ENCODE data around the gene TENT4A. TPM values are rescaled to one million over a fixed set of nuclear protein-coding genes. Genes with fewer than 3 reads are reported as not detected.
"Not testable (repeated sequence)": the region's sequence is repeated elsewhere in the genome, so short reads cannot be mapped to it uniquely, and the experiment has no call there.

Gene TENT4A
- total RNA-seq (8.4 TPM), polyA plus RNA-seq (18.7 TPM)
- long read RNA-seq, donor 1 = 0 reads
- long read RNA-seq, donor 2 = 0 reads
- long read RNA-seq, donor 3, partial matches to known transcripts = 0 of 2 reads
- long read RNA-seq, donor 3, other reads (novel, unspliced or antisense) = 0 of 2 reads
- long read RNA-seq, donor 4, partial matches to known transcripts = 0 of 1 reads
- long read RNA-seq, donor 4, other reads (novel, unspliced or antisense) = 0 of 1 reads
- long read RNA-seq, donor 5, full-length matches to known transcripts = 3 of 3 reads
- long read RNA-seq, donor 5, partial matches to known transcripts = 0 of 3 reads
- long read RNA-seq, donor 5, other reads (novel, unspliced or antisense) = 0 of 3 reads
- long read RNA-seq, donor 6, partial matches to known transcripts = 0 of 1 reads
- long read RNA-seq, donor 6, other reads (novel, unspliced or antisense) = 0 of 1 reads
- long read RNA-seq, donor 7, partial matches to known transcripts = 0 of 1 reads
- long read RNA-seq, donor 7, other reads (novel, unspliced or antisense) = 0 of 1 reads
- long read RNA-seq, donor 8, full-length matches to known transcripts = 1 of 1 reads
- long read RNA-seq, donor 8, partial matches to known transcripts = 0 of 1 reads
- long read RNA-seq, donor 8, other reads (novel, unspliced or antisense) = 0 of 1 reads
- long read RNA-seq, donor 9, full-length matches to known transcripts = 3 of 3 reads
- long read RNA-seq, donor 9, partial matches to known transcripts = 0 of 3 reads
- long read RNA-seq, donor 9, other reads (novel, unspliced or antisense) = 0 of 3 reads
- long read RNA-seq, donor 10, full-length matches to known transcripts = 2 of 2 reads
- long read RNA-seq, donor 10, partial matches to known transcripts = 0 of 2 reads
- long read RNA-seq, donor 10, other reads (novel, unspliced or antisense) = 0 of 2 reads

DNA sequence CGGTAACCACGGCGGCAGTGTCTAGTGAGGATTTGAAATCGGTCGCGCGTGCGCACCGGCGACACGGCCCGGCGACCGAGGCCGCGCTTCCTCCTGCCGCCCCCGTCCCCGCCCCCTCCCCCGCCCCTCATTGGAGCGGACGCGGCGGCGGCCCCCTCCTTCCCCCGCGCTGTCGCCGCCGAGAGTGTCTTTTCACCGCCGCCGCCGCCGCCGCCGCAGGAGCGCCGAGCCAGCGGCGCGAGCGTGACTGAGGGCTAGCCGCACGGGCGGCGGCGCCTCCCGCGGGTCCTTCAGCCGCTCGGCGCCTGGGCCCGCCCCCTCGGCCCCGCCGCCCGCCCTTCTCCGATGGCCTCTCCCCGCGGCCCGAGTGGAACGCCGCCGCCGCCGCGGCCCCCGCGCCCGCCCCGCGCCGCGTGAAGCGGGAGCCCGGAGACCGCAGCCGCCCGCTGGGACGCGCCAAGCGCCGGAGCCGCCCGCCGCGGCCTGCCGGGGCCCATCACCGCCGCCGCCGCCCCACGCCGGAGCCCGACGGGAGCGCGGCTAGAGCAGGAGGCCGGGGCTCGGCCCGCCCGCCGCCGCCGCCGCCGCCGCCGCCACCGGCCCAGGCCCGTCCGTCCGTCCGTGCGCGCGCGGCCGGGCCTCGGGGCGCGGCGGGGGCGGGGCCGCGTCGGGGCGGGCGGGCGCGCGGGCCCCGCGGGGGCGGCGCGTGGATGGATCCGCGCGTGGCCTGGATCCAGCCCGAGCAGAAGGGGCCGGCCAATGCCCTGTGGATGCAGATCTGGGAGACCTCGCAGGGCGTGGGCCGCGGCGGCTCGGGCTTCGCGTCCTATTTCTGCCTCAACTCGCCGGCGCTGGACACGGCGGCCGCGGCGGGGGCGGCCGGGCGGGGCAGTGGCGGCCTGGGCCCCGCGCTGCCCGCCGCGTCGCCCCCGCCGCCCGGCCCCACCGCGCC is at the start of gene TENT4A:
TENT4A (plus strand) TSS at position 159 of the 952 bp plus-strand sequence; CDS start at position 711, 552 bp downstream.
- DNase-seq (ENCODE audit: low read depth in 6 of 9, low spot score in 9 of 9) = peak in 4 of 9 donors; percentile 88 to 97 (median 95)
- Histone ChIP-seq H3K27me3 (ENCODE audit: control insufficient read depth in 2 of 2, insufficient read depth in 1 of 2, low read length in 1 of 2) (peaks cover 0 to 16% of the 10 kb centered on the region in 2 donors), H3K27ac (ENCODE audit: low read depth in 1 of 2, low read length in 1 of 2) (peak within 1 kb of the TSS; percentile 73 to 90), H3K4me3 (ENCODE audit: low read length in 2 of 2) (peak within 1 kb of the TSS; percentile 60 to 83), H3K9me3 (ENCODE audit: control insufficient read depth in 2 of 2, insufficient read depth in 1 of 2, low read length in 1 of 2) (no peaks in the 10 kb centered on the region), H3K4me1 (ENCODE audit: control insufficient read depth in 2 of 2, insufficient read depth in 2 of 2, low read length in 2 of 2) (peaks cover 37 to 42% of the 10 kb centered on the region in 2 donors), H3K36me3 (ENCODE audit: control insufficient read depth in 2 of 2, insufficient read depth in 2 of 2, low read length in 1 of 2) (peaks cover 6 to 9% of the 10 kb centered on the region in 2 donors)
- WGBS = under 1% methylated on average over 172 of the region's 174 CpGs

DNA sequence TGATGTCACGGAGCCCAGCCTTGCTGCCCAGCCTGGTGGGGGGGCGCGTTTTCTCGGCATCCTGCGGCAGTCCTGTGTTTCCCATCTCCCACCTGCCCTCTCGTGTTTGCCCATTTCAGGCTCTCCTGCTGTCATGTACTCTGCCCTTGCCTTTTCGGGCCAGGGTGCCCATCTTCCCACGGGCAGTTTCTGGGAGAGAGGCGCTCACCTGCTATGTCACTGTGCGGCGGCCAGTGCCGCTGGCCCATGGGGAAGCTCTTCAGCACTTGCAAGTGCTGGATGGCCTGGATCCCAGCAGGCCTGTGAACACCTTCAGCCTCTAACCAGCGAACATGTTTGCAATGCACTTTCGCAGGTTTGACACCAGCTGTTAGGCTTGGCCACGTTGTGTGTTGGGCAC is 46.5 kb upstream of the TENT4A start:
- Histone ChIP-seq H3K9me3 (ENCODE audit: control insufficient read depth in 2 of 2, insufficient read depth in 1 of 2, low read length in 1 of 2) (peaks cover 0 to 3% of the 10 kb centered on the region in 2 donors), H3K4me3 (ENCODE audit: low read length in 2 of 2) (no peak overlapping the region), H3K4me1 (ENCODE audit: control insufficient read depth in 2 of 2, insufficient read depth in 2 of 2, low read length in 2 of 2) (no peaks in the 10 kb centered on the region), H3K27me3 (ENCODE audit: control insufficient read depth in 2 of 2, insufficient read depth in 1 of 2, low read length in 1 of 2) (no peaks in the 10 kb centered on the region), H3K27ac (ENCODE audit: low read depth in 1 of 2, low read length in 1 of 2) (no peak overlapping the region), H3K36me3 (ENCODE audit: control insufficient read depth in 2 of 2, insufficient read depth in 2 of 2, low read length in 1 of 2) (no peaks in the 10 kb centered on the region)
- WGBS = 95% methylated on average over 15 of the region's 15 CpGs
- no peak for DNase-seq (ENCODE audit: low read depth in 6 of 9, low spot score in 9 of 9)

DNA sequence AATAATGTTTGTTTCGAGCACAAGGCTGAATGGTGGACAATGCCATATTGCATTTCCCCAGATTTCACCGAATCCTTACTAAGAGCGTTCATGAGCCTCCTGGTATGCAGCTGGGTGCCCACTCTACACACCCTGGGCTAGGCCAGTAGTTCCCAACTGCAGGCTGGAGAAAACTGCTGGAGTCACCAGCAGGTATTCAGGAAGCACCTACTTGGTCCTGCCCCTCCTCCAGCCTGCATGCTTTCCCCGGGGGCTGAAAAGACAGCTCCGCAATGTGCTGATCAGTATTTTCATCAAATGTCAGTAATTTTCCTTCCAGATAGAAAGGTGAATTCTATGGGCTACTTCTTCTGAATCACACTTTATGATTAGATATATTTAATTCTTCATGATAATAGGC is 45.6 kb upstream of the TENT4A start:
- Histone ChIP-seq H3K4me1 (ENCODE audit: control insufficient read depth in 2 of 2, insufficient read depth in 2 of 2, low read length in 2 of 2) (no peaks in the 10 kb centered on the region), H3K9me3 (ENCODE audit: control insufficient read depth in 2 of 2, insufficient read depth in 1 of 2, low read length in 1 of 2) (no peaks in the 10 kb centered on the region), H3K36me3 (ENCODE audit: control insufficient read depth in 2 of 2, insufficient read depth in 2 of 2, low read length in 1 of 2) (no peaks in the 10 kb centered on the region), H3K4me3 (ENCODE audit: low read length in 2 of 2) (no peak overlapping the region), H3K27me3 (ENCODE audit: control insufficient read depth in 2 of 2, insufficient read depth in 1 of 2, low read length in 1 of 2) (no peaks in the 10 kb centered on the region), H3K27ac (ENCODE audit: low read depth in 1 of 2, low read length in 1 of 2) (no peak overlapping the region)
- WGBS = 98% methylated on average over 5 of the region's 5 CpGs
- no peak for DNase-seq (ENCODE audit: low read depth in 6 of 9, low spot score in 9 of 9)

GRCh38 chr5:6668717-6669116 is 44.5 kb upstream of the TENT4A start:
- H3K4me1 ChIP-seq (ENCODE audit: control insufficient read depth in 2 of 2, insufficient read depth in 2 of 2, low read length in 2 of 2); H3K27me3 ChIP-seq (ENCODE audit: control insufficient read depth in 2 of 2, insufficient read depth in 1 of 2, low read length in 1 of 2); H3K4me3 ChIP-seq (ENCODE audit: low read length in 2 of 2); H3K27ac ChIP-seq (ENCODE audit: low read depth in 1 of 2, low read length in 1 of 2); H3K9me3 ChIP-seq (ENCODE audit: control insufficient read depth in 2 of 2, insufficient read depth in 1 of 2, low read length in 1 of 2); H3K36me3 ChIP-seq (ENCODE audit: control insufficient read depth in 2 of 2, insufficient read depth in 2 of 2, low read length in 1 of 2); DNase-seq (ENCODE audit: low read depth in 6 of 9, low spot score in 9 of 9): not testable (repeated sequence)
- 93% methylated on average over 9 of the region's 9 CpGs for WGBS

- Histone ChIP-seq H3K36me3 (ENCODE audit: control insufficient read depth in 2 of 2, insufficient read depth in 2 of 2, low read length in 1 of 2) (no peaks in the 10 kb centered on the region), H3K4me3 (ENCODE audit: low read length in 2 of 2) (no peak overlapping the region), H3K27ac (ENCODE audit: low read depth in 1 of 2, low read length in 1 of 2) (no peak overlapping the region), H3K27me3 (ENCODE audit: control insufficient read depth in 2 of 2, insufficient read depth in 1 of 2, low read length in 1 of 2) (no peaks in the 10 kb centered on the region), H3K9me3 (ENCODE audit: control insufficient read depth in 2 of 2, insufficient read depth in 1 of 2, low read length in 1 of 2) (no peaks in the 10 kb centered on the region), H3K4me1 (ENCODE audit: control insufficient read depth in 2 of 2, insufficient read depth in 2 of 2, low read length in 2 of 2) (no peaks in the 10 kb centered on the region)
- DNase-seq (ENCODE audit: low read depth in 6 of 9, low spot score in 9 of 9) = no peak
- WGBS = 97% methylated on average over 5 of the region's 5 CpGs
These were observed 40.2 kb upstream of the TENT4A start for GRCh38 chr5:6673031-6673430.

GRCh38 chr5:6673963-6674362 is 39.3 kb upstream of the TENT4A start:
- Histone ChIP-seq H3K4me3 (ENCODE audit: low read length in 2 of 2) (no peak overlapping the region), H3K4me1 (ENCODE audit: control insufficient read depth in 2 of 2, insufficient read depth in 2 of 2, low read length in 2 of 2) (no peaks in the 10 kb centered on the region), H3K27me3 (ENCODE audit: control insufficient read depth in 2 of 2, insufficient read depth in 1 of 2, low read length in 1 of 2) (no peaks in the 10 kb centered on the region), H3K36me3 (ENCODE audit: control insufficient read depth in 2 of 2, insufficient read depth in 2 of 2, low read length in 1 of 2) (no peaks in the 10 kb centered on the region), H3K27ac (ENCODE audit: low read depth in 1 of 2, low read length in 1 of 2) (no peak overlapping the region), H3K9me3 (ENCODE audit: control insufficient read depth in 2 of 2, insufficient read depth in 1 of 2, low read length in 1 of 2) (no peaks in the 10 kb centered on the region)
- 97% methylated on average over 1 of the region's 1 CpG for WGBS
- DNase-seq (ENCODE audit: low read depth in 6 of 9, low spot score in 9 of 9) = no peak

DNA sequence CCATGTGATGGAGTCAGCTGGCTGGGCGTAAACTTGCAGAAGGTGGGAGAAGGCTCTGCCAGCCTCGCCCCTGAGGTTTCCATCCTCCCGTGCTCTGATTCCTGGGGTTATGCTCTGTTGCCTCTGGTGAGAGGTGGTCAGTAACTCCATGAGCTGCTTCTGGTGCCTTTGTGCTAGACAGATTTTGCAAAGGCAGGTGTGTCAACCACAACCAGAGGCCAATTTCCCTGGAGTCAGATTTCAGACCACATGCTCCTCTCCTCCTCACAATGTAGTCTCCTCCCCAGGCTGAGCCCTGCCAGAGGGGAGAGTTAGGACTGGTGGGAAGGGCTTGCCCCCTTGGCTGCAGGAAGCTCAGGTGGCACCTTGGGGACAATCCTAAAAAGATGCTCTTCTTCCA is 38.8 kb upstream of the TENT4A start:
- no peaks in the 10 kb centered on the region for H3K36me3 ChIP-seq (ENCODE audit: control insufficient read depth in 2 of 2, insufficient read depth in 2 of 2, low read length in 1 of 2)
- no peak overlapping the region for H3K27ac ChIP-seq (ENCODE audit: low read depth in 1 of 2, low read length in 1 of 2)
- DNase-seq (ENCODE audit: low read depth in 6 of 9, low spot score in 9 of 9) = no peak
- H3K4me3 ChIP-seq (ENCODE audit: low read length in 2 of 2) = no peak overlapping the region
- no peaks in the 10 kb centered on the region for H3K4me1 ChIP-seq (ENCODE audit: control insufficient read depth in 2 of 2, insufficient read depth in 2 of 2, low read length in 2 of 2)
- no peaks in the 10 kb centered on the region for H3K9me3 ChIP-seq (ENCODE audit: control insufficient read depth in 2 of 2, insufficient read depth in 1 of 2, low read length in 1 of 2)
- H3K27me3 ChIP-seq (ENCODE audit: control insufficient read depth in 2 of 2, insufficient read depth in 1 of 2, low read length in 1 of 2) = no peaks in the 10 kb centered on the region
- 95% methylated on average over 3 of the region's 3 CpGs for WGBS

- Histone ChIP-seq H3K27ac (ENCODE audit: low read depth in 1 of 2, low read length in 1 of 2) (no peak overlapping the region), H3K4me3 (ENCODE audit: low read length in 2 of 2) (no peak overlapping the region), H3K9me3 (ENCODE audit: control insufficient read depth in 2 of 2, insufficient read depth in 1 of 2, low read length in 1 of 2) (no peaks in the 10 kb centered on the region), H3K4me1 (ENCODE audit: control insufficient read depth in 2 of 2, insufficient read depth in 2 of 2, low read length in 2 of 2) (no peaks in the 10 kb centered on the region), H3K36me3 (ENCODE audit: control insufficient read depth in 2 of 2, insufficient read depth in 2 of 2, low read length in 1 of 2) (no peaks in the 10 kb centered on the region), H3K27me3 (ENCODE audit: control insufficient read depth in 2 of 2, insufficient read depth in 1 of 2, low read length in 1 of 2) (no peaks in the 10 kb centered on the region)
- WGBS = 98% methylated on average over 10 of the region's 10 CpGs
- no peak for DNase-seq (ENCODE audit: low read depth in 6 of 9, low spot score in 9 of 9)
These were observed 38.3 kb upstream of the TENT4A start for GRCh38 chr5:6674886-6675285.

Measured in thymus (tissue), 14 donors.